Esophagus muscularis mucosa (tissue), 4 donors: ENCODE data around the gene SNX27. TPM values are rescaled to one million over a fixed set of nuclear protein-coding genes. Genes with fewer than 3 reads are reported as not detected.

Experiments used
- DNase-seq: peaks from one replicate; pipeline ENCODE4 v3.0.0-alpha.2; 2017; ENCODE audit errors: extremely low spot score
- H3K27ac ChIP-seq, 4 donors: fragments of 200-600 bp; sonication (generic); replicated peaks in 1 of 4; 1 replicate in 3 of 4; 2 replicates in 1 of 4; pipeline ENCODE4 v1.5.1; 2016 to 2019; ENCODE audit warnings: mild to moderate bottlenecking in 1 of 4
- H3K27me3 ChIP-seq, 4 donors: fragments of 200-600 bp; sonication (generic); one replicate each; pipeline versions ENCODE4 v1.5.1 to v1.6.0; 2016 to 2019
- H3K36me3 ChIP-seq, 4 donors: fragments of 200-600 bp; sonication (generic); one replicate each; pipeline ENCODE4 v1.5.1; 2016 to 2019
- H3K4me1 ChIP-seq, 4 donors: fragments of 200-600 bp; sonication (generic); one replicate each; pipeline ENCODE4 v1.5.1; 2016 to 2019
- H3K4me3 ChIP-seq, 4 donors: fragments of 200-600 bp; sonication (generic); 1 replicate in 2 of 4; 2 replicates in 2 of 4; pipeline ENCODE4 v1.5.1; 2016 to 2019; ENCODE audit warnings: mild to moderate bottlenecking in 4 of 4, moderate library complexity in 1 of 4
- H3K9me3 ChIP-seq, 4 donors: fragments of 200-600 bp; sonication (generic); 1 replicate in 3 of 4; 2 replicates in 1 of 4; pipeline ENCODE4 v1.5.1; 2016 to 2019
- EP300 ChIP-seq: sonication (generic); formaldehyde crosslinking; IDR thresholded peaks from one replicate; pipeline ENCODE4 v1.6.1; 2017; ENCODE audit warnings: antibody characterized with exemption
- POLR2A ChIP-seq: fragments of 450-650 bp; IDR thresholded peaks from one replicate; pipeline ENCODE4 v1.6.1; 2017; ENCODE audit warnings: antibody characterized with exemption, moderate library complexity, mild to moderate bottlenecking, low read depth
- POLR2AphosphoS5 ChIP-seq, 2 donors: sonication (generic); formaldehyde crosslinking; IDR thresholded peaks; one replicate each; pipeline ENCODE4 v1.6.1; 2017; ENCODE audit warnings: antibody characterized with exemption in 2 of 2
- WGBS: methylation state at CpG from one replicate; pipeline ENCODE4 v1.1.5; 2018; 5-methylcytosine and 5-hydroxymethylcytosine counted together
- intact Hi-C: fragments of 100-400 bp; cut with DNase I; formaldehyde crosslinking; loops from one replicate; pipeline ENCODE4 v1.15.1; 2023
- total RNA-seq, 4 donors: library from RNA; depleted of rRNA; stranded (reverse); fragments of >200 nt; gene quantifications; one replicate each; pipeline versions ENCODE4 v1.1.0 to v1.2.1, GENCODE V29; 2016
- TF ChIP-seq, protein P1 (sequence below), 3 experiments: fragments of 200-600 bp in 2 of 3; fragments of 450-650 bp in 1 of 3; sonication (generic) in 2 of 3; IDR thresholded peaks; one replicate each; pipeline ENCODE4 v1.5.1; 2017 to 2019; ENCODE audit warnings: antibody characterized with exemption in 3 of 3, mild to moderate bottlenecking in 2 of 3, moderate library complexity in 1 of 3

SNX27 gene
- total RNA-seq, 4 donors from 2014 or later = 39.4 to 55.4 (median 49.6) TPM

DNA sequence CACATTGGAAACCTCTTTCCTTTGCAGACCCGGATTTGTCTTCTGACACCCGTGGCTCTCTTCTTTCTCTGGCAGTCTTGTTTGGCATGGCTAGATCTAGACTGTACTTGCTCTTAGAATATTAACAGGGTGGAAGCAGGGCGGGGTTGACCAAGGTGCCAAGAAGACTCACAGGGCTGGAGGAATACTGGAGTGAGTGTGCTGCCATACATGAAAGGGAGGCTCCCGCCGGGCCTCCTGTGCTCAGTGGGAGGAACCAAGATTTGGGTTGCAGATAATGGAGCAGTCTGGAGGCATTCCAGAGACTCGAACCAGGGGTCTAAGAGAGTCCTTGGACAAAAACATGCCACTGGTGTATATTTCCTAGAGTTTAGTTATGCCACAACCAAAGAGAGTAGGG is 27.6 kb upstream of the SNX27 start:
- intact Hi-C loops = no loop called here
- 80% methylated on average over 6 of the region's 6 CpGs for WGBS
- TF ChIP-seq POLR2AphosphoS5 (IDR thresholded peaks at IDR 0.05) (no peak), POLR2A (no peak), EP300 (no peak)
- TF ChIP-seq, protein P1, sequence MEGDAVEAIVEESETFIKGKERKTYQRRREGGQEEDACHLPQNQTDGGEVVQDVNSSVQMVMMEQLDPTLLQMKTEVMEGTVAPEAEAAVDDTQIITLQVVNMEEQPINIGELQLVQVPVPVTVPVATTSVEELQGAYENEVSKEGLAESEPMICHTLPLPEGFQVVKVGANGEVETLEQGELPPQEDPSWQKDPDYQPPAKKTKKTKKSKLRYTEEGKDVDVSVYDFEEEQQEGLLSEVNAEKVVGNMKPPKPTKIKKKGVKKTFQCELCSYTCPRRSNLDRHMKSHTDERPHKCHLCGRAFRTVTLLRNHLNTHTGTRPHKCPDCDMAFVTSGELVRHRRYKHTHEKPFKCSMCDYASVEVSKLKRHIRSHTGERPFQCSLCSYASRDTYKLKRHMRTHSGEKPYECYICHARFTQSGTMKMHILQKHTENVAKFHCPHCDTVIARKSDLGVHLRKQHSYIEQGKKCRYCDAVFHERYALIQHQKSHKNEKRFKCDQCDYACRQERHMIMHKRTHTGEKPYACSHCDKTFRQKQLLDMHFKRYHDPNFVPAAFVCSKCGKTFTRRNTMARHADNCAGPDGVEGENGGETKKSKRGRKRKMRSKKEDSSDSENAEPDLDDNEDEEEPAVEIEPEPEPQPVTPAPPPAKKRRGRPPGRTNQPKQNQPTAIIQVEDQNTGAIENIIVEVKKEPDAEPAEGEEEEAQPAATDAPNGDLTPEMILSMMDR (IDR thresholded peaks at IDR 0.05) = no peak
- peaks cover 0 to 19% (median 13%) of the 10 kb centered on the region in 4 donors for H3K4me1 ChIP-seq
- H3K27ac ChIP-seq = peak overlapping the region in 1 of 4 donors; percentile 23
- H3K9me3 ChIP-seq = no peaks in the 10 kb centered on the region
- H3K4me3 ChIP-seq = no peak overlapping the region
- H3K36me3 ChIP-seq = peaks cover 14 to 40% (median 24%) of the 10 kb centered on the region in 4 donors
- H3K27me3 ChIP-seq = no peaks in the 10 kb centered on the region
- DNase-seq = no peak

DNA sequence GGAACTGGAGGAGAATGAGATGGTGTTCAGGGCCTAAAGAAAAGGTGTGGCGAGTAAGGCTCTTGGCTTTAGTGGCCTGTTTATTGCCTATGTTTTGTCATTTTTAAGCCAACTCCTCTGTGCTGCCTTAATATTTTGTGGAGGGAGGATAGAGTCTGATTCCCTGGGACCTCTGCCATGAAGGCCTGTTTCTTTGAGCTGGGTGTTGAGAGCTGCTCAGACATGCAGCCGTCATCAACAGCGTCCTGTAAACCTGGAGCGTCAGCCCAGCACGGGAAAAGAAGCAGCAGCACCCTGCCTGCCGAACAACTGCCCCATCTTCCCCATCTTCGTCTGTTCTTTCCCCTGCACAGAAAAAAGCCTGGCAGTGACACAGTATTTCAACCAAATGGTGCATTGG is 27.1 kb upstream of the SNX27 start:
- H3K4me3 ChIP-seq = no peak overlapping the region
- WGBS = 71% methylated on average over 7 of the region's 7 CpGs
- TF ChIP-seq POLR2AphosphoS5 (IDR thresholded peaks at IDR 0.05) (no peak), EP300 (no peak), POLR2A (no peak)
- TF ChIP-seq, protein P1 (IDR thresholded peaks at IDR 0.05) = no peak
- no peaks in the 10 kb centered on the region for H3K9me3 ChIP-seq
- peaks cover 0 to 19% (median 13%) of the 10 kb centered on the region in 4 donors for H3K4me1 ChIP-seq
- peak overlapping the region in 1 of 4 donors; percentile 23 for H3K27ac ChIP-seq
- intact Hi-C loops = no loop called here
- peaks cover 8 to 35% (median 19%) of the 10 kb centered on the region in 4 donors for H3K36me3 ChIP-seq
- H3K27me3 ChIP-seq = no peaks in the 10 kb centered on the region
- DNase-seq = no peak

DNA sequence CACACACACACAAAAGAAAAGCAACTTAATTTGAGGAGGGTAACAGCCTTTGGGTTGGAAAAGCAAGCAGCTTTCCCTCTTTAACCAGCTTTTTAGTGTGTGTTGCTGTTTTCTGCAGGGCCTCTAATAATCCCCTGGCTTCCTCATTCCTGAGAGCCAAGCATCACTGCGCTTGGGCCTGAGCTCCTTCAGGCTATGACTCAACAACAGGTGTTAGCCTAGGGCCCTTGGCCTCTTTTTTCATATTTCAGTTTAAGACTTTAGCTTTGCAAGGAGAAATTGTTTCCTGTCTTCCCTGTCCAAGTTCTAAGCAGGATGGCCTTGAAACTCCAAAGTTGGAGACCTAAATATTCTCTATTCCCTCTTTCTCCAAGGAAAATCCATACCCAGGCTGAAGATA is 26.2 kb upstream of the SNX27 start:
- TF ChIP-seq, protein P1 (IDR thresholded peaks at IDR 0.05) = no peak
- no peak for TF ChIP-seq EP300
- TF ChIP-seq POLR2AphosphoS5 (IDR thresholded peaks at IDR 0.05) = no peak
- no peak for TF ChIP-seq POLR2A
- H3K4me1 ChIP-seq = peaks cover 0 to 19% (median 13%) of the 10 kb centered on the region in 4 donors
- peaks cover 5 to 26% (median 13%) of the 10 kb centered on the region in 4 donors for H3K36me3 ChIP-seq
- H3K9me3 ChIP-seq = no peaks in the 10 kb centered on the region
- intact Hi-C loops = no loop called here
- peak overlapping the region in 1 of 4 donors; percentile 25 for H3K27ac ChIP-seq
- H3K4me3 ChIP-seq = no peak overlapping the region
- H3K27me3 ChIP-seq = no peaks in the 10 kb centered on the region
- 33% methylated on average over 1 of the region's 1 CpG for WGBS
- no peak for DNase-seq

DNA sequence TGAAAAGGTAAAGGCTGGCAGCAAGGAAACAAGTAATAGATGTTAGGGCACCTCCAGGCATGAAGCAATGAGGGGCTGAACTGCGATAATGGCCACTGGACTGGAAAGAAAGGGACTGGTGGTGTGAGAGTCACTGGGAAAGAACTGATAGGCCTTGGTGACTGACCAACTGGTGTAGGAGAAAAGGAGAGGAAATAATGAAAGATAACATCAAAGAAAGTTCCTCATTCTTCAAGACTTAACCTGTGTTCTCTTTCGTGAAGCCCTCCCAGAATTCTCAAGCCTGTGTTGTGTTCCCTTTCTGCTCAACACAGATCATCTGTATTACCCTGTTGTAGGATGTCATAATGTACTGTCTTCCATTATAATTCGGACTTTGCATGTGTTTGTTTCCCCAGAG is 20.9 kb upstream of the SNX27 start:
- DNase-seq = no peak
- H3K9me3 ChIP-seq = no peaks in the 10 kb centered on the region

DNA sequence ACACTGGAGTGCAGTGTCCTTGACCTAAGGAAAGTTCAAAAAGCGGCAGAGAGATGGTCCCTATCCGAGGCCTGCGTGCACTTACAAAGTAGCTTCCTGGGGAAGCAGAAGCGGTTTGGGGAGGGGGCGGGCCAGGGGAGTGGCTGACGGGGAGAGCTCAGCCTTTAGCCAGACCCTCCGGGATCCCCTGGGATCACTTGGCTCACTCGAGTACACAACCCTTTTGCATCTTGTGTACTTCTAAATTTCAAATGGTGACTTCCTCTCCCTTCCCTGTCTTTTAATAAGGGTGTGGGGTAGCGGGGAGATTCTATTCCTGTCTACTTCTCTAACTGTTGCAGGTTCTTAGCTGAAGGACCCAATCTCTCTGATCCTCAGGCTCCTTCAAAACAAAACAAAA is 18.1 kb upstream of the SNX27 start:
- intact Hi-C loops = loop anchor here (2.0 to 10.0 kb wide), 2 partner anchors 91 to 141 kb away; no protein-coding TSS in a partner anchor
- H3K36me3 ChIP-seq = no peaks in the 10 kb centered on the region
- no peaks in the 10 kb centered on the region for H3K9me3 ChIP-seq
- H3K27me3 ChIP-seq = no peaks in the 10 kb centered on the region
- TF ChIP-seq, protein P1 (IDR thresholded peaks at IDR 0.05) = no peak
- TF ChIP-seq POLR2AphosphoS5 (IDR thresholded peaks at IDR 0.05) (no peak), POLR2A (no peak), EP300 (no peak)
- WGBS = 33% methylated on average over 9 of the region's 9 CpGs
- DNase-seq = no peak
- no peak overlapping the region for H3K27ac ChIP-seq
- H3K4me1 ChIP-seq = peaks cover 0 to 12% (median 8%) of the 10 kb centered on the region in 4 donors
- H3K4me3 ChIP-seq = peak overlapping the region in 2 of 4 donors; percentile 18 to 27

More for the DNA sequence above, 20.9 kb upstream of the SNX27 start:
- intact Hi-C loops = loop anchor here (10.0 kb wide), 1 partner anchor 94 kb away; no protein-coding TSS in a partner anchor
- no peak overlapping the region for H3K27ac ChIP-seq
- peaks cover 0 to 12% (median 8%) of the 10 kb centered on the region in 4 donors for H3K4me1 ChIP-seq
- H3K27me3 ChIP-seq = no peaks in the 10 kb centered on the region
- WGBS = 88% methylated on average over 3 of the region's 3 CpGs
- H3K36me3 ChIP-seq = no peaks in the 10 kb centered on the region
- TF ChIP-seq POLR2A (no peak), POLR2AphosphoS5 (IDR thresholded peaks at IDR 0.05) (no peak), EP300 (no peak)
- no peak overlapping the region for H3K4me3 ChIP-seq
